HG03432 (cell line): ENCODE data around the gene RCOR1.

ENCODE experiments used
- ATAC-seq: cut with Tn5 transposase; IDR thresholded peaks from one replicate; pipeline ENCODE4 v1.9.1; 2021; ENCODE audit warnings: mild to moderate bottlenecking, moderate library complexity; ENCODE audit not compliant: unreplicated experiment

RCOR1 gene

GRCh38 chr14:102708494-102708893 is 116.0 kb downstream of the RCOR1 start:
- ATAC-seq = no peak

GRCh38 chr14:102711207-102711606 is 118.8 kb downstream of the RCOR1 start:
- no peak for ATAC-seq

GRCh38 chr14:102711946-102712345 is 119.5 kb downstream of the RCOR1 start:
- ATAC-seq = no peak

- ATAC-seq = no peak
Observed at GRCh38 chr14:102717276-102717675, 124.8 kb downstream of the RCOR1 start.

GRCh38 chr14:102722646-102723045 is 130.2 kb downstream of the RCOR1 start:
- ATAC-seq = no peak

- ATAC-seq = no peak
Observed at GRCh38 chr14:102723650-102724049, 131.2 kb downstream of the RCOR1 start.

- ATAC-seq = no peak
Observed at GRCh38 chr14:102726191-102726949, 133.9 kb downstream of the RCOR1 start.

- no peak for ATAC-seq
Observed at GRCh38 chr14:102727336-102728095, 135.1 kb downstream of the RCOR1 start.

- no peak for ATAC-seq
Observed at GRCh38 chr14:102728501-102728900, 136.1 kb downstream of the RCOR1 start.

GRCh38 chr14:102729268-102729667 is 136.8 kb downstream of the RCOR1 start:
- ATAC-seq = no peak

GRCh38 chr14:102729825-102730224 is 137.4 kb downstream of the RCOR1 start:
- no peak for ATAC-seq

- no peak for ATAC-seq
Observed at GRCh38 chr14:102731101-102731870, 138.8 kb downstream of the RCOR1 start.

GRCh38 chr14:102731871-102732800 is 139.7 kb downstream of the RCOR1 start:
- ATAC-seq = no peak

GRCh38 chr14:102732924-102733323 is 140.5 kb downstream of the RCOR1 start:
- ATAC-seq = no peak

GRCh38 chr14:102733326-102733725 is 140.9 kb downstream of the RCOR1 start:
- ATAC-seq = no peak

GRCh38 chr14:102734436-102734835 is 142.0 kb downstream of the RCOR1 start:
- no peak for ATAC-seq

GRCh38 chr14:102736956-102737355 is 144.5 kb downstream of the RCOR1 start:
- no peak for ATAC-seq

GRCh38 chr14:102737402-102738372 is 145.2 kb downstream of the RCOR1 start:
- no peak for ATAC-seq
